Measurements from ENCODE around the gene AGPAT2.

The AGPAT2 gene

DNA sequence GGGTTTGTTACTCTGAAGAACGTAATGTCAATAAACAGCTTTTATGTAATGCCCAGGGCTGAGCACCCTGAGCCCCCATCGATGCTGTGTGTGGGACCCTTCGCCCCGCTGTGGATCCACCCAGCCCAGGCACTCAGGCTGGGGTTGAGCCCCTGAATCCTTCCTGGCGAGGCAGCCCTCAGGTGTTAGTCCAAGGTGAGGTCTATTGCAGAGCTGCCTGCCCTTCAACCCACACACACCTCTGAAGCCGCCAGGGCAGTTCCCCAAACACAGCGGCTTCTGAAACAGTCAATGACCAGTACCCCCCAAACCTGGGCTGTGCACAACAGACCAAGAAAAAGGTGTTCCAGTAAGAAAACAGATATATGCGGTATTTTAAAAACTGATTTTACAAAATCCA, 36.7 kb upstream of the AGPAT2 start:
- no peak overlapping the region for H3K4me3 ChIP-seq (ENCODE audit: low read depth, low read length)
- no peak for DNase-seq (ENCODE audit: low read depth)
- TF ChIP-seq, protein P1, sequence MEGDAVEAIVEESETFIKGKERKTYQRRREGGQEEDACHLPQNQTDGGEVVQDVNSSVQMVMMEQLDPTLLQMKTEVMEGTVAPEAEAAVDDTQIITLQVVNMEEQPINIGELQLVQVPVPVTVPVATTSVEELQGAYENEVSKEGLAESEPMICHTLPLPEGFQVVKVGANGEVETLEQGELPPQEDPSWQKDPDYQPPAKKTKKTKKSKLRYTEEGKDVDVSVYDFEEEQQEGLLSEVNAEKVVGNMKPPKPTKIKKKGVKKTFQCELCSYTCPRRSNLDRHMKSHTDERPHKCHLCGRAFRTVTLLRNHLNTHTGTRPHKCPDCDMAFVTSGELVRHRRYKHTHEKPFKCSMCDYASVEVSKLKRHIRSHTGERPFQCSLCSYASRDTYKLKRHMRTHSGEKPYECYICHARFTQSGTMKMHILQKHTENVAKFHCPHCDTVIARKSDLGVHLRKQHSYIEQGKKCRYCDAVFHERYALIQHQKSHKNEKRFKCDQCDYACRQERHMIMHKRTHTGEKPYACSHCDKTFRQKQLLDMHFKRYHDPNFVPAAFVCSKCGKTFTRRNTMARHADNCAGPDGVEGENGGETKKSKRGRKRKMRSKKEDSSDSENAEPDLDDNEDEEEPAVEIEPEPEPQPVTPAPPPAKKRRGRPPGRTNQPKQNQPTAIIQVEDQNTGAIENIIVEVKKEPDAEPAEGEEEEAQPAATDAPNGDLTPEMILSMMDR (IDR thresholded peaks at IDR 0.05; ENCODE audit: insufficient read depth, low read depth, low read length, missing control alignments) = no peak

DNA sequence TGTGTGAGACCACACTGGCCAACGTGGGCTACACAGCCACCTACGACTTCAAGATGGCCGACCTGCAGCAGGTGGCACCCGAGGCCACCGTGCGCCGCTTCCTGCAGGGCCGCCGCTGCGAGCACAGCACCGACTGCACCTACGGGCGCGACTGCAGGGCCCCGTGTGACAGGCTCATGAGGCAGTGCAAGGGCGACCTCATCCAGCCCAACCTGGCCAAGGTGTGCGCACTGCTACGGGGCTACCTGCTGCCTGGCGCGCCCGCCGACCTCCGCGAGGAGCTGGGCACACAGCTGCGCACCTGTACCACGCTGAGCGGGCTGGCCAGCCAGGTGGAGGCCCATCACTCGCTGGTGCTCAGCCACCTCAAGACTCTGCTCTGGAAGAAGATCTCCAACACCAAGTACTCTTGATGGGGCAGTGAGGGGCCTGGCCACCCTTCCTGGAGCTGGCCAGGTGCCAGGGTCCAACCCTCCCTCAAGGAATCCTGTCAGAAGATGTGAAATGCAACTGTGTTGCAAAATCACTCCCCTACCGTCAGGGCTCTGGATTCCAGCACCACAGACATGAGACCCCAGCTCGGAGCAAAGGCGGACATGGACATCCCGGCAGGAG, 36.2 kb upstream of the AGPAT2 start:
- no peak for DNase-seq (ENCODE audit: low read depth)
- TF ChIP-seq, protein P1 (IDR thresholded peaks at IDR 0.05; ENCODE audit: insufficient read depth, low read depth, low read length, missing control alignments) = no peak
- no peak overlapping the region for H3K4me3 ChIP-seq (ENCODE audit: low read depth, low read length)

DNA sequence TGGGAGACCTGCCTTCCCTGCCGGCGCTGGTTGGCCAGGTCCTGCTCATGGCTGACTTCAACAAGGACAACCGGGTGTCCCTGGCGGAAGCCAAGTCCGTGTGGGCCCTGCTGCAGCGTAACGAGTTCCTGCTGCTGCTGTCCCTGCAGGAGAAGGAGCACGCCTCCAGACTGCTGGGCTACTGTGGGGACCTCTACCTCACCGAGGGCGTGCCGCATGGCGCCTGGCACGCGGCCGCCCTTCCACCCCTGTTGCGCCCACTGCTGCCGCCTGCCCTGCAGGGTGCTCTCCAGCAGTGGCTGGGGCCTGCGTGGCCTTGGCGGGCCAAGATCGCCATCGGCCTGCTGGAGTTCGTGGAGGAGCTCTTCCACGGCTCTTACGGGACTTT, 35.7 kb upstream of the AGPAT2 start:
- no peak for DNase-seq (ENCODE audit: low read depth)
- TF ChIP-seq, protein P1 (IDR thresholded peaks at IDR 0.05; ENCODE audit: insufficient read depth, low read depth, low read length, missing control alignments) = no peak
- no peak overlapping the region for H3K4me3 ChIP-seq (ENCODE audit: low read depth, low read length)

DNA sequence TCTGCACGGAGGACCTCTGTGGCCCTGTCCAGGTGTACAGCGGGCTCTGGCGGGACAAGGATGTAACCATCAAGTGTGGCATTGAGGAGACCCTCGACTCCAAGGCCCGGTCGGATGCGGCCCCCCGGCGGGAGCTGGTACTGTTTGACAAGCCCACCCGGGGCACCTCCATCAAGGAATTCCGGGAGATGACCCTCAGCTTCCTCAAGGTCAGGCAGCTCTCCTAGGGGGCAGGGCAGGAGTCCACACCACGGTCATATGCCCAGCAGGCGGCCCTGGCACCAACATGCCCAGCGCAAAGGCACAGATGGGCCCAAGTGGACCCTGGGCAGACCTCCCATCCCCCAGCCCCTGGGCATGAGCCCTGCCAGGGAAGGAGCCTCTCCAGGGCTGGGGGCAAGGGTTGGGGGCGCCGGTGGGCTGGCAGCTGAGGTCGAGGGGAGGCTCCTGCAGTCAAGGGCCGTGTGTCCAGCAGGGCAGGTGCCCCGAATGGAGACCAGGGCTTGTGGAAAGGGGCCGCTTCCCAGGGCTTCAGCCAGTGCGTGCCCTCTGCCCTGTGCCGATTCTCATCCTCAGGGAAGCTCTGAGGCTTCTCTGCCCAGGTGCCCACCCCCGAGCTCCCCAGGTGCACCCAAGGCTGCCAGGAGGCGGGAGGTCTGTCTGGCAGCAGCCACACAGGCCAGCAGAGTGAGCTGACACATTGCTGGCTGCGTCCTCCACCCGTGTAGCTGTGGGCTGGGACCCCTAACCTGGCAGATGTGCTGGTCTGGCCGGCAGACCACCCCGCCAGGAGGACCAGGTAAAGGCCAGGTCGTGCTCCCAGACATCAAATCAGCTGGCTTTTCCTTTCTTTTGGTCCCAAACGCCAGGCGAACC, 35.1 kb upstream of the AGPAT2 start:
- no peak overlapping the region for H3K4me3 ChIP-seq (ENCODE audit: low read depth, low read length)
- DNase-seq (ENCODE audit: low read depth) = no peak
- TF ChIP-seq, protein P1 (IDR thresholded peaks at IDR 0.05; ENCODE audit: insufficient read depth, low read depth, low read length, missing control alignments) = no peak

DNA sequence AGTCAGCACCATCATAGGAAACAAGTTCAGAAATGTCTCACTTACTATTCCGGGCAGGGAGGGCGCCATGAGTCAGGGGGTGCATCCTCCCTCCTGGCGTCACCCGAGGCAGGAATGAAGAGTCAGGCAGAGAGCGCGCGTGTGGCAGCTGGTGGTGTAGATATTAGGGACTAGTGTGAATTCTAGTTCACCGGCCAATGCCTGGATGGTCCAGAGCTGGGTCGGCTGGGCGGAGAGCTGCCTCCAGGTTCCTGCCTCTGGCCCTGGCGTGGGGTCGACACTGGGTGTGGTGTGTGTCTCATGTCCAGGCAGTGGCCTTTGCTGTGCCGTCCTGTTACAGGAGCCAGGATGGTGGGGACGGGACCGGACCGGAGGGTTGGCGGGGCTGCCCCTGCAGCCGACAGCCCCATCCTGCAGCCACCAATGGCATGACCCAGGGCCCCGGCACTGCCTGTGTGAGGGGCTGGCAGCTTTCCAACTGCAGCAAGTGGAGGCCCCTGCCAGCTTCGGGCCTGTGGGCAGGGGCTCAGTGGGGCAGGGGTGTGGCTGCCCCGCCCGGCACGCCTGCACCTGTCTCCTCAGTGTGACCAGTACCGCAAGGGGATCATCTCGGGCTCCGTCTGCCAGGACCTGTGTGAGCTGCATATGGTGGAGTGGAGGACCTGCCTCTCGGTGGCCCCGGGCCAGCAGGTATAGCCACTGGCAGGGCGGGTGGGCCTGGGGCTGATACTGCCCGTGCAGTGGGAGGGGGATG, 34.3 kb upstream of the AGPAT2 start:
- TF ChIP-seq, protein P1 (IDR thresholded peaks at IDR 0.05; ENCODE audit: insufficient read depth, low read depth, low read length, missing control alignments) = no peak
- DNase-seq (ENCODE audit: low read depth) = no peak
- no peak overlapping the region for H3K4me3 ChIP-seq (ENCODE audit: low read depth, low read length)

DNA sequence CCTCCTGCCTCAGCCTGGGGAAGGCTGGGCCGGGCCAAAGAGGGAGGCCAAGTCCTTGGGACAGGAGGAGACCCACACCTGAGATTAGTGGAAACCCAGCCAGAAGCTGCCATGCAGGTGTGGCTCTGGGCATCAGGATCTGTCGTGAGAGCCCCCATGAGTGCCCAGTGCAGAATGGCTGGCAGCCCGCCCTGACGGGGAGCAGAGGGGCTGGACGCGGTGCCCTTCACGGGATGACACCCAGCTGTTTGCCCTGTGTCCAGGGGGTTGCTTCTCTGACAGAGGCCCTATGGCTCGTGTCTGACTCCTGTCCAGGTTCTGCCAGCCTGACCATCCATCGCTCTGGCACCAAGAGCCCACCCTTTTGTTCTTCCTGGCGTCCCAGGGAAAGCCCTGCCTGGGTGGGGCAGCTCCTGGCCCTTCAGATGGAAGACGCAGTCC, 33.7 kb upstream of the AGPAT2 start:
- H3K4me3 ChIP-seq (ENCODE audit: low read depth, low read length) = no peak overlapping the region
- TF ChIP-seq, protein P1 (IDR thresholded peaks at IDR 0.05; ENCODE audit: insufficient read depth, low read depth, low read length, missing control alignments) = no peak
- DNase-seq (ENCODE audit: low read depth) = no peak

All from GM12865 (cell line).